HepG2 (cell line): ENCODE results near the gene HPS4. TPM values are rescaled to one million over a fixed set of nuclear protein-coding genes. Genes with fewer than 3 reads are reported as not detected.
A peak's percentile ranks its signal among the peaks of the same experiment; 100 is the strongest.

Experiments
- FOSL2 ChIP-seq: sonication (generic); formaldehyde crosslinking; IDR thresholded peaks from 2 replicates; pipeline ENCODE4 v1.4.0; 2020; ENCODE audit warnings: missing genetic modification reagents
- HCFC1 ChIP-seq: fragments of 150-350 bp; IDR thresholded peaks from 2 replicates; pipeline ENCODE4 v1.6.1; 2014; ENCODE audit warnings: low read depth, low read length
- HIVEP1 ChIP-seq: sonication (generic); formaldehyde crosslinking; IDR thresholded peaks from 2 replicates; pipeline ENCODE4 v1.4.0; 2020; ENCODE audit warnings: mild to moderate bottlenecking, missing genetic modification reagents
- MIXL1 ChIP-seq: IDR thresholded peaks from 2 replicates; pipeline ENCODE4 v1.6.1; 2016
- PLSCR1 ChIP-seq: sonication (generic); formaldehyde crosslinking; IDR thresholded peaks from 2 replicates; pipeline ENCODE4 v1.5.0; 2020; ENCODE audit warnings: missing genetic modification reagents, mild to moderate bottlenecking, borderline replicate concordance
- RXRA ChIP-seq: sonication (generic); formaldehyde crosslinking; IDR thresholded peaks from 2 replicates; pipeline ENCODE4 v1.5.1; 2020; ENCODE audit warnings: missing genetic modification reagents
- STAT6 ChIP-seq: sonication (generic); formaldehyde crosslinking; IDR thresholded peaks from 2 replicates; pipeline ENCODE4 v1.4.0; 2020; ENCODE audit warnings: missing genetic modification reagents, mild to moderate bottlenecking, borderline replicate concordance
- TOPORS ChIP-seq: sonication (generic); formaldehyde crosslinking; IDR thresholded peaks from 2 replicates; pipeline ENCODE4 v1.8.0; 2023; ENCODE audit warnings: mild to moderate bottlenecking, missing genetic modification reagents
- ZFP1 ChIP-seq: IDR thresholded peaks from 2 replicates; pipeline ENCODE4 v1.6.1; 2016
- ZFP82 ChIP-seq: sonication (generic); formaldehyde crosslinking; IDR thresholded peaks from 2 replicates; pipeline ENCODE4 v1.5.1; 2020; ENCODE audit warnings: mild to moderate bottlenecking, missing genetic modification reagents, borderline replicate concordance
- ZKSCAN8 ChIP-seq: IDR thresholded peaks from 2 replicates; pipeline ENCODE4 v1.6.1; 2016; ENCODE audit warnings: borderline replicate concordance, missing genetic modification reagents, missing compliant biosample characterization
- ZNF232 ChIP-seq: sonication (generic); formaldehyde crosslinking; IDR thresholded peaks from 2 replicates; pipeline ENCODE4 v1.4.0; 2020; ENCODE audit warnings: missing genetic modification reagents, borderline replicate concordance
- ZNF30 ChIP-seq: sonication (generic); formaldehyde crosslinking; IDR thresholded peaks from 2 replicates; pipeline ENCODE4 v1.5.0; 2020; ENCODE audit warnings: mild to moderate bottlenecking, missing genetic modification reagents
- ZNF33A ChIP-seq: sonication (generic); formaldehyde crosslinking; IDR thresholded peaks from 2 replicates; pipeline ENCODE4 v1.5.1; 2020; ENCODE audit warnings: missing genetic modification reagents, mild to moderate bottlenecking, moderate library complexity, borderline replicate concordance
- ZSCAN25 ChIP-seq: sonication (generic); formaldehyde crosslinking; IDR thresholded peaks from 2 replicates; pipeline ENCODE4 v1.8.0; 2022; ENCODE audit warnings: mild to moderate bottlenecking, missing genetic modification reagents
- polyA plus RNA-seq, 8 experiments: library from polyadenylated mRNA; depleted of rRNA in 3 of 8; stranded (reverse) in 7 of 8; unstranded in 1 of 8; fragments of >200 nt; fragmentation: Illumina TruSeq in 4 of 8; extraction: Trizol in 4 of 8; gene quantifications; 2 replicates each; pipeline versions ENCODE4 v1.2.1 to v1.2.3, GENCODE V29; 2011 to 2016; ENCODE audit warnings: low read depth in 4 of 8, missing spikeins in 1 of 8, mixed read lengths in 1 of 8; ENCODE audit not compliant: insufficient read depth in 1 of 8
- total RNA-seq, 5 experiments: library from RNA; depleted of rRNA; stranded (reverse); fragments of >200 nt; fragmentation: Illumina TruSeq; extraction: Trizol; gene quantifications; 2 replicates each; pipeline ENCODE4 v1.2.3, GENCODE V29; 2016; ENCODE audit warnings: low read depth in 1 of 5
- TF ChIP-seq, protein P1 (sequence below): sonication (generic); formaldehyde crosslinking; IDR thresholded peaks from 2 replicates; pipeline ENCODE4 v1.5.0; 2020; ENCODE audit warnings: mild to moderate bottlenecking, missing genetic modification reagents
- TF ChIP-seq, protein P2 (sequence below): IDR thresholded peaks from 2 replicates; pipeline ENCODE4 v1.6.1; 2016
- TF ChIP-seq, protein P3 (sequence below): sonication (generic); formaldehyde crosslinking; IDR thresholded peaks from 2 replicates; pipeline ENCODE4 v1.5.0; 2020; ENCODE audit warnings: missing genetic modification reagents

The HPS4 gene
- total and polyA plus RNA-seq, 2 of the 13 experiments (the other 11 are each of a cell fraction or from before 2014, with no cell fraction given), result 27.4 to 34.0 TPM

DNA sequence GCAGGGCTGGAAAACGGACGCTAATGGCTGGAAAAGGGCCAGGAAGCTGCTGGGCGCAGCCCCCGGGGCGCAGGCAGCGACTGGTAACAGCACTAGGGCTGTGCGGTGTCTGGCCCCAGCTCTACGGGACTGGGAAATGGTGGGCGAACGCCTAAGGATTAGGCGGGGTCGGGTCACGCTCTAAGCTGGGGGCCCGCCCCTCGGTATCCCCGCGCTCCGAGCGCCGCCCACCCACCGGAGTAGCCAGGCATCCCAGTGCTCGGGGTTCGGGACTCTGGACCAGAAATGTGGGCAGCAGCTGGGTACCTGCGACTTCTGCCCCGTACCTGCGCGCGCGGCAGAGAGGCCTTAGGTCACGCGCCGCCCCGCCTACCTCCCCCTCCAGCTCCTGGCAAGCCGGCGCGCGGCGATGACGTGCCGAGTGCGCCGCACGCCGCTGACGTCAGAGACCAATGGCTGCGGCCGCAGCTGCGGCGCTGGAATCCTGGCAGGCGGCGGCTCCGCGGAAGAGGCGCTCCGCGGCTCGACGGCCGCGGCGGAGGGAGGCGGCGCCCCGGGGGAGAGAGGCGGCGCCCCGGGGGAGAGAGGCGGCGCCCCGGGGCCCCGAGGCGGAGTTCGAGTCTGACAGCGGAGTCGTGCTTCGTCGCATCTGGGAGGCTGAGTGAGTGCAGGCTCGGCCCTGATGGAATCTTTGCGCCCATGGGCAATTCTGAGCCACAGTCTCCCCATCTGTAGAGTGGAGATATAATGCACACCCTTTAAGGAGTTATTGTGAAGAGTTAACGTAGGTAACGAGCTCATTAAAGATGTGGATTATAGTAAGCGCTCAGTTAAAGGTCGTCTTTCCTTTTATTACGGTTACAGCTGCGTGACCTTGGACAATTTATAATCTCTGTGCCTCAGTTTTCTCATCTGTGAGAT, at the start of gene HPS4, which contains the start of gene SRRD (continued):
- TF ChIP-seq, protein P1, sequence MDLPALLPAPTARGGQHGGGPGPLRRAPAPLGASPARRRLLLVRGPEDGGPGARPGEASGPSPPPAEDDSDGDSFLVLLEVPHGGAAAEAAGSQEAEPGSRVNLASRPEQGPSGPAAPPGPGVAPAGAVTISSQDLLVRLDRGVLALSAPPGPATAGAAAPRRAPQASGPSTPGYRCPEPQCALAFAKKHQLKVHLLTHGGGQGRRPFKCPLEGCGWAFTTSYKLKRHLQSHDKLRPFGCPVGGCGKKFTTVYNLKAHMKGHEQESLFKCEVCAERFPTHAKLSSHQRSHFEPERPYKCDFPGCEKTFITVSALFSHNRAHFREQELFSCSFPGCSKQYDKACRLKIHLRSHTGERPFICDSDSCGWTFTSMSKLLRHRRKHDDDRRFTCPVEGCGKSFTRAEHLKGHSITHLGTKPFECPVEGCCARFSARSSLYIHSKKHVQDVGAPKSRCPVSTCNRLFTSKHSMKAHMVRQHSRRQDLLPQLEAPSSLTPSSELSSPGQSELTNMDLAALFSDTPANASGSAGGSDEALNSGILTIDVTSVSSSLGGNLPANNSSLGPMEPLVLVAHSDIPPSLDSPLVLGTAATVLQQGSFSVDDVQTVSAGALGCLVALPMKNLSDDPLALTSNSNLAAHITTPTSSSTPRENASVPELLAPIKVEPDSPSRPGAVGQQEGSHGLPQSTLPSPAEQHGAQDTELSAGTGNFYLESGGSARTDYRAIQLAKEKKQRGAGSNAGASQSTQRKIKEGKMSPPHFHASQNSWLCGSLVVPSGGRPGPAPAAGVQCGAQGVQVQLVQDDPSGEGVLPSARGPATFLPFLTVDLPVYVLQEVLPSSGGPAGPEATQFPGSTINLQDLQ (CRISPR knock-in tag), result no peak; the same call in 1 of the 2 replicates
- TF ChIP-seq, protein P2, sequence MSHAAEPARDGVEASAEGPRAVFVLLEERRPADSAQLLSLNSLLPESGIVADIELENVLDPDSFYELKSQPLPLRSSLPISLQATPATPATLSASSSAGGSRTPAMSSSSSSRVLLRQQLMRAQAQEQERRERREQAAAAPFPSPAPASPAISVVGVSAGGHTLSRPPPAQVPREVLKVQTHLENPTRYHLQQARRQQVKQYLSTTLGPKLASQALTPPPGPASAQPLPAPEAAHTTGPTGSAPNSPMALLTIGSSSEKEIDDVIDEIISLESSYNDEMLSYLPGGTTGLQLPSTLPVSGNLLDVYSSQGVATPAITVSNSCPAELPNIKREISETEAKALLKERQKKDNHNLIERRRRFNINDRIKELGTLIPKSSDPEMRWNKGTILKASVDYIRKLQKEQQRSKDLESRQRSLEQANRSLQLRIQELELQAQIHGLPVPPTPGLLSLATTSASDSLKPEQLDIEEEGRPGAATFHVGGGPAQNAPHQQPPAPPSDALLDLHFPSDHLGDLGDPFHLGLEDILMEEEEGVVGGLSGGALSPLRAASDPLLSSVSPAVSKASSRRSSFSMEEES (CRISPR knock-in tag), result peak; percentile 98
- TF ChIP-seq ZFP82 (peak; percentile 72), TOPORS (CRISPR knock-in tag) (0 out of 2 replicates have a peak, but pooled peaks have one; percentile 26), ZNF30 (0 out of 2 replicates have a peak, but pooled peaks have one; percentile 10), ZSCAN25 (peak; percentile 40; the same call in 1 of the 2 replicates), ZFP1 (CRISPR knock-in tag) (peak; percentile 42; the same call in 1 of the 2 replicates), ZNF33A (CRISPR knock-in tag) (no peak), FOSL2 (CRISPR knock-in tag) (peak; percentile 54), RXRA (CRISPR knock-in tag) (peak; percentile 84), MIXL1 (CRISPR knock-in tag) (0 out of 2 replicates have a peak, but pooled peaks have one; percentile 49), STAT6 (CRISPR knock-in tag) (no peak), ZKSCAN8 (peak; percentile 70; the same call in 1 of the 2 replicates), HIVEP1 (peak; percentile 68; the same call in 1 of the 2 replicates), ZNF232 (CRISPR knock-in tag) (peak; percentile 67; the same call in 1 of the 2 replicates), HCFC1 (peak; percentile 80), PLSCR1 (CRISPR knock-in tag) (0 out of 2 replicates have a peak, but pooled peaks have one; percentile 12)
- TF ChIP-seq, protein P3, sequence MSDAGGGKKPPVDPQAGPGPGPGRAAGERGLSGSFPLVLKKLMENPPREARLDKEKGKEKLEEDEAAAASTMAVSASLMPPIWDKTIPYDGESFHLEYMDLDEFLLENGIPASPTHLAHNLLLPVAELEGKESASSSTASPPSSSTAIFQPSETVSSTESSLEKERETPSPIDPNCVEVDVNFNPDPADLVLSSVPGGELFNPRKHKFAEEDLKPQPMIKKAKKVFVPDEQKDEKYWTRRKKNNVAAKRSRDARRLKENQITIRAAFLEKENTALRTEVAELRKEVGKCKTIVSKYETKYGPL, result 0 out of 2 replicates have a peak, but pooled peaks have one; percentile 42
